H1 (cell line): Measurements from ENCODE around the gene RABL6. TPM values are rescaled to one million over a fixed set of nuclear protein-coding genes. Genes with fewer than 3 reads are reported as not detected.

ENCODE experiments used
- CTCF ChIA-PET: fragments of 300-600 bp; sonication (Branson Sonifier 250); formaldehyde crosslinking; loops from one replicate; lab custom pipeline; 2021; ENCODE audit not compliant: partially characterized antibody; lab: Charles Lee
- POLR2A ChIA-PET: fragments of 300-600 bp; sonication (Branson Sonifier 250); formaldehyde crosslinking; loops from one replicate; lab custom pipeline; 2021; ENCODE audit warnings: inconsistent platforms; ENCODE audit not compliant: partially characterized antibody; lab: Charles Lee
- DNase-seq, 2 experiments: peaks; one replicate each; pipeline versions ENCODE4 v3.0.0 to v3.0.0-alpha.2; 2010 to 2022; ENCODE audit warnings: low spot score in 2 of 2, low read depth in 1 of 2, mixed read lengths in 1 of 2
- FAIRE-seq: peaks from 2 replicates; lab custom pipeline; 2011; peaks lifted over from hg19 to GRCh38; lab: Jason Lieb, UNC
- H2AFZ ChIP-seq: 2 replicates; pipeline ENCODE4 v1.8.1; 2012; ENCODE audit warnings: low read length, inconsistent platforms
- H2AK5ac ChIP-seq: 2 replicates; pipeline ENCODE4 v1.6.1; 2013; ENCODE audit warnings: low read depth, low read length
- H2BK120ac ChIP-seq: replicated peaks from 2 replicates; pipeline ENCODE3; 2013; ENCODE audit warnings: low read depth, low read length, inconsistent platforms
- H2BK12ac ChIP-seq: 2 replicates; pipeline ENCODE4 v1.6.1; 2013; ENCODE audit warnings: low read depth, low read length
- H2BK15ac ChIP-seq: 2 replicates; pipeline ENCODE4 v1.6.1; 2013; ENCODE audit warnings: low read length
- H2BK20ac ChIP-seq: 2 replicates; pipeline ENCODE4 v1.6.1; 2013; ENCODE audit warnings: low read length
- H2BK5ac ChIP-seq: 2 replicates; pipeline ENCODE4 v1.6.1; 2013; ENCODE audit warnings: low read depth, low read length
- H3K14ac ChIP-seq: 2 replicates; pipeline ENCODE4 v1.6.1; 2013; ENCODE audit warnings: inconsistent platforms; ENCODE audit not compliant: insufficient read length
- H3K18ac ChIP-seq: 2 replicates; pipeline ENCODE4 v1.6.1; 2013; ENCODE audit warnings: low read length; ENCODE audit errors: extremely low read depth
- H3K23ac ChIP-seq: 2 replicates; pipeline ENCODE4 v1.6.1; 2013; ENCODE audit warnings: inconsistent platforms; ENCODE audit not compliant: insufficient read length
- H3K23me2 ChIP-seq: 2 replicates; pipeline ENCODE4 v1.6.1; 2013; ENCODE audit warnings: low read depth, low read length
- H3K27ac ChIP-seq: 2 replicates; pipeline ENCODE4 v1.6.1; 2011; ENCODE audit warnings: low read depth, low read length, inconsistent platforms
- H3K27me3 ChIP-seq, 4 experiments: replicated peaks in 1 of 4; 1 replicate in 1 of 4; 2 replicates in 3 of 4; pipeline versions ENCODE4 v1.6.1 to v1.8.1; 2011 to 2013; ENCODE audit warnings: low read length in 3 of 4, mild to moderate bottlenecking in 3 of 4, inconsistent platforms in 2 of 4, mixed read lengths in 2 of 4, moderate library complexity in 1 of 4; ENCODE audit not compliant: control insufficient read depth in 3 of 4, insufficient read depth in 3 of 4; ENCODE audit errors: extremely low read depth in 1 of 4
- H3K36me3 ChIP-seq, 4 experiments: 2 replicates each; pipeline versions ENCODE4 v1.6.1 to v1.8.1; 2011 to 2013; ENCODE audit warnings: mild to moderate bottlenecking in 4 of 4, low read length in 3 of 4, moderate library complexity in 2 of 4, control low read depth in 1 of 4, inconsistent platforms in 1 of 4; ENCODE audit not compliant: insufficient read depth in 4 of 4, control insufficient read depth in 2 of 4
- H3K4ac ChIP-seq: replicated peaks from 2 replicates; pipeline ENCODE3; 2013; ENCODE audit warnings: low read length, low read depth, mixed read lengths, inconsistent platforms; ENCODE audit not compliant: insufficient read length
- H3K4me1 ChIP-seq, 4 experiments: replicated peaks in 1 of 4; 1 replicate in 1 of 4; 2 replicates in 3 of 4; pipeline versions ENCODE4 v1.6.1 to v1.8.1; 2011 to 2013; ENCODE audit warnings: low read length in 3 of 4, inconsistent platforms in 2 of 4, mixed read lengths in 1 of 4; ENCODE audit not compliant: insufficient read depth in 4 of 4, control insufficient read depth in 3 of 4
- H3K4me2 ChIP-seq, 2 experiments: 2 replicates each; pipeline versions ENCODE4 v1.6.1 to v1.8.1; 2011 to 2013; ENCODE audit warnings: low read depth in 2 of 2, low read length in 2 of 2, control low read depth in 1 of 2, inconsistent platforms in 1 of 2, mild to moderate bottlenecking in 1 of 2; ENCODE audit not compliant: insufficient read depth in 1 of 2
- H3K4me3 ChIP-seq, 4 experiments: fragments of 200-600, 300-600 bp in 1 of 4; sonication (generic), shearing (Covaris generic), sonication (Bioruptor Twin) in 1 of 4; 2 replicates each; pipeline versions ENCODE4 v1.5.1 to v1.8.1; 2011 to 2016; ENCODE audit warnings: low read length in 4 of 4, low read depth in 3 of 4, control low read depth in 2 of 4, inconsistent platforms in 2 of 4, mild to moderate bottlenecking in 2 of 4, mixed read lengths in 1 of 4, moderate library complexity in 1 of 4; ENCODE audit not compliant: insufficient read depth in 2 of 4; ENCODE audit errors: extremely low read depth in 1 of 4
- H3K56ac ChIP-seq: replicated peaks from 2 replicates; pipeline ENCODE3; 2013; ENCODE audit warnings: low read depth, mild to moderate bottlenecking, mixed read lengths, low read length, inconsistent platforms; ENCODE audit not compliant: insufficient read length
- H3K79me1 ChIP-seq: 2 replicates; pipeline ENCODE4 v1.6.1; 2013; ENCODE audit warnings: low read depth, low read length, control low read depth
- H3K79me2 ChIP-seq, 2 experiments: 2 replicates each; pipeline versions ENCODE4 v1.6.1 to v1.8.1; 2012 to 2013; ENCODE audit warnings: low read length in 2 of 2, mild to moderate bottlenecking in 2 of 2, inconsistent platforms in 1 of 2; ENCODE audit not compliant: insufficient read depth in 2 of 2, control insufficient read depth in 1 of 2
- H3K9ac ChIP-seq, 4 experiments: replicated peaks in 1 of 4; 1 replicate in 1 of 4; 2 replicates in 3 of 4; pipeline versions ENCODE4 v1.6.1 to v1.8.1; 2011 to 2013; ENCODE audit warnings: low read depth in 3 of 4, low read length in 3 of 4, control low read depth in 2 of 4, mild to moderate bottlenecking in 2 of 4, moderate library complexity in 2 of 4, inconsistent platforms in 1 of 4; ENCODE audit errors: extremely low read depth in 1 of 4
- H3K9me3 ChIP-seq, 2 experiments: 2 replicates each; pipeline versions ENCODE4 v1.6.1 to v1.8.1; 2012 to 2013; ENCODE audit warnings: mild to moderate bottlenecking in 2 of 2, moderate library complexity in 2 of 2, control low read depth in 1 of 2, inconsistent platforms in 1 of 2, low read depth in 1 of 2, low read length in 1 of 2, mixed read lengths in 1 of 2; ENCODE audit not compliant: insufficient read depth in 2 of 2
- H4K20me1 ChIP-seq, 2 experiments: replicated peaks in 1 of 2; 2 replicates each; pipeline versions ENCODE3 to v1.8.1; 2011 to 2013; ENCODE audit warnings: inconsistent platforms in 2 of 2, low read length in 2 of 2, mild to moderate bottlenecking in 1 of 2; ENCODE audit not compliant: insufficient read depth in 2 of 2, control insufficient read depth in 1 of 2
- H4K5ac ChIP-seq: 2 replicates; pipeline ENCODE4 v1.6.1; 2013; ENCODE audit warnings: low read length, low read depth, mixed read lengths, inconsistent platforms; ENCODE audit not compliant: insufficient read length
- H4K8ac ChIP-seq: 2 replicates; pipeline ENCODE4 v1.8.0; 2013; ENCODE audit warnings: mild to moderate bottlenecking, moderate library complexity, low read length, inconsistent platforms; ENCODE audit not compliant: insufficient read depth; ENCODE audit errors: extremely low read depth
- H4K91ac ChIP-seq: replicated peaks from 2 replicates; pipeline ENCODE3; 2013; ENCODE audit warnings: low read length, mixed read lengths, inconsistent platforms; ENCODE audit not compliant: insufficient read length
- CREB1 ChIP-seq: IDR thresholded peaks from 2 replicates; pipeline ENCODE4 v1.6.1; 2012; ENCODE audit warnings: inconsistent platforms
- CTBP2 ChIP-seq: IDR thresholded peaks from 2 replicates; pipeline ENCODE4 v1.7.0; 2011; ENCODE audit warnings: borderline replicate concordance, mild to moderate bottlenecking, moderate library complexity, mixed read lengths, low read length; ENCODE audit not compliant: insufficient read depth, insufficient read length
- EGR1 ChIP-seq: IDR thresholded peaks from 2 replicates; pipeline ENCODE4 v1.6.1; 2011; ENCODE audit warnings: low read depth, low read length, borderline replicate concordance
- EP300 ChIP-seq, 2 experiments: IDR thresholded peaks; 1 replicate in 1 of 2; 2 replicates in 1 of 2; pipeline ENCODE4 v1.6.1; 2011 to 2012; ENCODE audit warnings: low read depth in 2 of 2, low read length in 2 of 2, mild to moderate bottlenecking in 2 of 2, borderline replicate concordance in 1 of 2, inconsistent platforms in 1 of 2, moderate library complexity in 1 of 2
- HDAC6 ChIP-seq: IDR thresholded peaks from one replicate; pipeline ENCODE4 v1.7.1; 2012; ENCODE audit warnings: low read depth, mild to moderate bottlenecking, inconsistent platforms, low read length, moderate library complexity
- MAFK ChIP-seq: IDR thresholded peaks from 2 replicates; pipeline ENCODE4 v1.6.1; 2012; ENCODE audit warnings: low read depth, mild to moderate bottlenecking, improper control_type of control experiment, low read length
- PHF8 ChIP-seq: fragments of 200-600 bp; sonication (generic); conservative IDR thresholded peaks from 2 replicates; pipeline ENCODE4 v1.7.1; 2012; ENCODE audit warnings: low read depth, mild to moderate bottlenecking, inconsistent platforms, low read length, moderate library complexity
- POLR2AphosphoS5 ChIP-seq: IDR thresholded peaks from 2 replicates; pipeline ENCODE4 v1.6.1; 2011; ENCODE audit warnings: low read depth, low read length
- RBBP5 ChIP-seq: IDR thresholded peaks from 2 replicates; pipeline ENCODE4 v1.7.1; 2012; ENCODE audit warnings: low read depth, mild to moderate bottlenecking, inconsistent platforms, low read length, moderate library complexity, borderline replicate concordance
- SP4 ChIP-seq: IDR thresholded peaks from 2 replicates; pipeline ENCODE4 v1.6.1; 2012; ENCODE audit warnings: low read length, inconsistent platforms
- ZNF274 ChIP-seq: IDR thresholded peaks from 2 replicates; pipeline ENCODE4 v1.7.0; 2012; ENCODE audit warnings: low read length, borderline replicate concordance; ENCODE audit errors: extremely low read depth
- whole genome bisulfite sequencing, 2 experiments: shearing (Covaris generic) in 1 of 2; methylation state at CpG; one replicate each; pipeline versions ENCODE4 v1.1.6 to v1.1.7; 2013 to 2015; ENCODE audit warnings: low lambda C conversion rate in 2 of 2, mixed read lengths in 2 of 2, inconsistent platforms in 1 of 2, low coverage in 1 of 2, missing lambda C conversion rate in 1 of 2; ENCODE audit not compliant: insufficient replicate concordance in 2 of 2, insufficient coverage in 1 of 2, insufficient read length in 1 of 2; ENCODE audit errors: extremely low coverage in 1 of 2, missing lambda C conversion rate in 1 of 2; 5-methylcytosine and 5-hydroxymethylcytosine counted together
- polyA plus RNA-seq, 7 experiments: library from polyadenylated mRNA; depleted of rRNA in 3 of 7; stranded (reverse) in 5 of 7; unstranded in 2 of 7; fragments of >200 nt in 5 of 7; fragments of 200-250 nt in 2 of 7; gene quantifications; 1 replicate in 5 of 7; 2 replicates in 1 of 7; 4 replicates in 1 of 7; pipeline versions ENCODE4 v1.2.1 to v1.2.3, GENCODE V29; 2011 to 2013; ENCODE audit warnings: missing spikeins in 2 of 7, mixed read lengths in 2 of 7
- total RNA-seq: library from RNA; stranded (reverse); fragmentation: NEBNext Ultra II Directional; extraction: Animal tissue kit (Norgen Biotek cat#: 25700); gene quantifications from 2 replicates; pipeline ENCODE4 v1.2.1, GENCODE V29; 2021
- TF ChIP-seq, protein P1 (sequence below): IDR thresholded peaks from 2 replicates; pipeline ENCODE4 v1.6.1; 2011; ENCODE audit warnings: low read depth, mild to moderate bottlenecking, low read length; ENCODE audit not compliant: insufficient read depth
- TF ChIP-seq, protein P2 (sequence below): IDR thresholded peaks from 2 replicates; pipeline ENCODE4 v1.6.1; 2011; ENCODE audit warnings: low read length, improper control_type of control experiment

The RABL6 gene
- total and polyA plus RNA-seq, 2 of the 8 experiments (the other 6 are each of a cell fraction or from before 2014, with no cell fraction given): 70.1 to 130 TPM

DNA sequence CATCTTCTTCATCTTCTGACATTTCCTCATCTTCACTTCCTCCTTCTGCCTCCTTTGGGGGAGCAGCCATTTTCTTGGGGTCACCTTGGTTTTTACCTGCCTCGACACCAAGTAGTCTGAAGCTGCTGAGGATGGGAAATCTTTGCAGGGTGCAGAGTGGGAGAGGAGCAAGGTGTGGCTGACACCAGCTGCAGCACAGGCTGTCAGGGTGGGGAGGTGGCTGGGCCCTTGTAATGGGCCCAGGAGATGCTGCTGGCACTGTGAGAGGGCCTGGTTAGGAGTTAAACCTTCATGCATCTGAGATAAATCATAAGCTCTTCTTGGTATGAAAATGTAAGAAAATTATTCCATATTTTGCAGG lies 7.7 kb downstream of the RABL6 start:
- Histone ChIP-seq H3K4me2 (no peak overlapping the region), H2BK15ac (no peak overlapping the region), H3K4ac (no peak overlapping the region), H3K18ac (no peak overlapping the region), H3K27ac (no peak overlapping the region), H2BK5ac (no peak overlapping the region), H3K79me2 (peaks cover 6 to 37% of the 10 kb centered on the region in 2 experiments), H4K20me1 (peaks cover 7 to 22% of the 10 kb centered on the region in 2 experiments), H3K9ac (no peak overlapping the region), H3K56ac (no peak overlapping the region), H3K4me1 (no peaks in the 10 kb centered on the region), H2AK5ac (no peak overlapping the region), H3K23me2 (no peaks in the 10 kb centered on the region), H2BK12ac (no peak overlapping the region), H3K4me3 (no peak overlapping the region), H2AFZ (no peak overlapping the region), H3K36me3 (peaks cover 5 to 22% (median 11%) of the 10 kb centered on the region in 4 experiments), H3K23ac (no peak overlapping the region), H4K5ac (no peak overlapping the region), H3K9me3 (no peaks in the 10 kb centered on the region), H4K91ac (no peak overlapping the region), H2BK20ac (no peak overlapping the region), H3K14ac (no peak overlapping the region), H3K79me1 (peaks cover 14% of the 10 kb centered on the region), H2BK120ac (no peak overlapping the region), H4K8ac (no peak overlapping the region), H3K27me3 (no peaks in the 10 kb centered on the region)
- no peak for FAIRE-seq
- ChIA-PET CTCF (interaction anchor here (0.9 to 17.4 kb wide), 7 partner anchors 9 to 35 kb away, joined by 3 to 131 read pairs (median 4); partner anchors contain the start of gene AJM1), POLR2A (interaction anchor here (0.6 to 10.8 kb wide), 5 partner anchors 8 to 54 kb away, joined by 3 to 96 read pairs (median 3); partner anchors contain the start of gene RABL6)
- 6% methylated on average over 1 of the region's 1 CpG; no CpG with 5 or more reads in 1 of the 2 experiments for WGBS, 2 experiments
- DNase-seq: no peak
- no peak for TF ChIP-seq CREB1
- TF ChIP-seq SP4: no peak
- TF ChIP-seq, protein P1, sequence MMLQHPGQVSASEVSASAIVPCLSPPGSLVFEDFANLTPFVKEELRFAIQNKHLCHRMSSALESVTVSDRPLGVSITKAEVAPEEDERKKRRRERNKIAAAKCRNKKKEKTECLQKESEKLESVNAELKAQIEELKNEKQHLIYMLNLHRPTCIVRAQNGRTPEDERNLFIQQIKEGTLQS: no peak
- no peak for TF ChIP-seq CTBP2
- TF ChIP-seq MAFK: no peak
- TF ChIP-seq EP300 (IDR thresholded peaks at IDR 0.05; ENCODE audit: borderline replicate concordance in 1 of 2, low read depth in 2 of 2, low read length in 2 of 2): no peak
- TF ChIP-seq ZNF274: no peak
- TF ChIP-seq, protein P2, sequence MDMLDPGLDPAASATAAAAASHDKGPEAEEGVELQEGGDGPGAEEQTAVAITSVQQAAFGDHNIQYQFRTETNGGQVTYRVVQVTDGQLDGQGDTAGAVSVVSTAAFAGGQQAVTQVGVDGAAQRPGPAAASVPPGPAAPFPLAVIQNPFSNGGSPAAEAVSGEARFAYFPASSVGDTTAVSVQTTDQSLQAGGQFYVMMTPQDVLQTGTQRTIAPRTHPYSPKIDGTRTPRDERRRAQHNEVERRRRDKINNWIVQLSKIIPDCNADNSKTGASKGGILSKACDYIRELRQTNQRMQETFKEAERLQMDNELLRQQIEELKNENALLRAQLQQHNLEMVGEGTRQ: no peak
- no peak for TF ChIP-seq HDAC6
- TF ChIP-seq RBBP5: no peak
- no peak for TF ChIP-seq EGR1
- TF ChIP-seq PHF8: no peak
- no peak for TF ChIP-seq POLR2AphosphoS5
